ENCODE measurements around the gene POC1B.

- TF ChIP-seq CTCF (IDR thresholded peaks at IDR 0.05) (no peak), POLR2A (IDR thresholded peaks at IDR 0.05) (no peak)
Observed at GRCh38 chr12:89540586-89540985, 14.7 kb upstream of the POC1B start.
